Kidney tubule cell (primary cell): ENCODE results near the gene AMPD2.
A peak's percentile ranks its signal among the peaks of the same experiment; 100 is the strongest.

Source experiments
- DNase-seq: peaks from one replicate; pipeline ENCODE4 v3.0.0-alpha.2; 2018; ENCODE audit warnings: low spot score

Gene AMPD2

DNA sequence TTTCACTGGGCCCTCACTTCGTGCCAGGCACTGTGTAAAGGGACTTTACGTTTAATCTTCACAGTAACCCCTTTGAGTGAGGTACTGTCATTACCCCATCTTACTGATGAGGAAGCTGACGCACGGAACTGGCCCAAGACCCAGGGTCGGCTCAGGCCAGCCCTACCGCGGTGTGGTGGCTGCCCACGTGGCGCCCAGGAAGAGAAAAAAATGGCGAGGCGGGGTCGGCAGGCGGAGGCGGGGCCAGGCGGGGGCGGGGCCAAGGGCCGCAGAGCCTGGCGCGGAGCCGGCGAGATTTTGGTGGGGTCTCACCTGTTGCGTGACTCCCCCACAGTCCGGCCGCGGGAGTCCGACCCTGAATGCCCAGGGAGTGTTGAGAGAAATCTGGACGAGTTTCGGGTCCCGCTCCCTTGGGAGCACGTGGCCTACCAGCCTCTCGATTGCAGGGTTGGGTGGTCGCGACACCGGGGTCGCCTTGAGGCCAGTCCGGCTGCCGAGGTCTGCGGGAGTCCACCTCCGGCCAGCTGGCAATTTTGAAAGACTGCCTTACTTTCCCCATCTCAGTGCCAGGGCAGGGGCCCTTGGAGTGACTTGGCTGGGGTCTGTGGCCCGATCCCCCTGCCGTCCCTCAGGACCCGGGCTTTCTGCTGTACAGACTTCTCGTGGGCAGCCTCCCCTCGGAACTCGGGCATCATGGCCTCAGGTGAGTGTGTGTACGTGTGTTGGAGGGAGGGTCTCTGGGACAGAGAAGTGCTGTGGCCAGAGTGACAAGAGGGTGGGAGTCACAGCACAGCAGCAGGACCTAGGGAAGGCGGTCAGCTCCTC lies at the start of gene AMPD2, which contains the start of gene GNAT2:
AMPD2 (plus strand) TSS at position 262 of the 825 bp plus-strand sequence. CDS start 1,339 bp downstream, outside the sequence.
GNAT2 (minus strand) TSS at position 41 of the 825 bp plus-strand sequence. CDS start 6,746 bp downstream, outside the sequence.
- peak; percentile 87 for DNase-seq

DNA sequence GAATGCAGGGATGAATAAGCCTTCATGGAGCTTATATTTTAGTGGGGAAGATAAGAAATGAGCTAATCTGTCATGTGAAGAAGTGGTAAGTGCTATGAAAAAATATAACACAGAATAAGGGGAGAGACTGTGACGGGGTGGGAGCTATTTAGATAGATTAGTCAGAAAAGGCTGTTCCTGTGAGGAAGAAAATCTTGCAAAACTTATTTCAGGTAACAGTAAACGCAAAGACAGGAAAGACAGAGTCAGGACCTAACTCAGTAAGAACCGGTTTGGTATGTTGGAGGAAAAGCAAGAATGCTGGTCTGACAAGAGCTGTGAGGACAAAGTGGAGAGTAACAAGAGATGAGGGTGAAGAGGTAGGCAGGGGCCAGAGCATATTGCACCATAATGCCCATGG lies 49.2 kb upstream of the AMPD2 start:
- peak; percentile 29 for DNase-seq

DNA sequence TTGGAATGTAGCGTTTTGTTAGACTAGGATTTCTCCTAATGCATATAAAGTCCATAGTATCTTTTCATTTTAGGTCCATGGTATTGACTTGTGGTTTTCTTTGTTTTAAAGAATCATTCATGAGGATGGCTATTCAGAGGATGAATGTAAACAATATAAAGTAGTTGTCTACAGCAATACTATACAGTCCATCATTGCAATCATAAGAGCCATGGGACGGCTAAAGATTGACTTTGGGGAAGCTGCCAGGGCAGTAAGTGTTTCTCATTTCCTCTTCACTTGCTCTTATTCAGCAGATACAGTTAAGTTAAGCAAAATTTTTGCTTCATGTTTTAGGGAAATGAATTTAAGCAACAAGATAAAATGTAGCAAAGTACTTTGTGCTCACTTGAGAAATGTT lies 45.9 kb upstream of the AMPD2 start:
- DNase-seq, result no peak

DNA sequence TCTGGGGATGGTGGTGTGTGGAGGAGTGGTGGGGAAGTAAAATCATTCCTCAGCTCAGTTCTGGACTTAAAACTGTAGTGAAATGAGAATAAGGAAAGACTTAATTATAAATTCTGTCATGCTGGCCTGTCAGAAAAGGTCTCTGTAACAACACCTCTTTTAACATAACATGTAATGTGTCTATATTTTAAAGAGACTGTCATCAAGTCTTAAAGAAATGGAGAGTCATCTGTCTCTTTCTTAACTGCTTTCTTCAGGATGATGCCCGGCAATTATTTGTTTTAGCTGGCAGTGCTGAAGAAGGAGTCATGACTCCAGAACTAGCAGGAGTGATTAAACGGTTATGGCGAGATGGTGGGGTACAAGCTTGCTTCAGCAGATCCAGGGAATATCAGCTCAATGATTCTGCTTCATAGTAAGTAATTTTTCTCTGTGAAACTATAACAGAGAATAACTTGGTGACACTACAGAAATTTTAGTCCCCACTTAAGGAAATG lies 40.6 kb upstream of the AMPD2 start:
- peak; percentile 2 for DNase-seq

DNA sequence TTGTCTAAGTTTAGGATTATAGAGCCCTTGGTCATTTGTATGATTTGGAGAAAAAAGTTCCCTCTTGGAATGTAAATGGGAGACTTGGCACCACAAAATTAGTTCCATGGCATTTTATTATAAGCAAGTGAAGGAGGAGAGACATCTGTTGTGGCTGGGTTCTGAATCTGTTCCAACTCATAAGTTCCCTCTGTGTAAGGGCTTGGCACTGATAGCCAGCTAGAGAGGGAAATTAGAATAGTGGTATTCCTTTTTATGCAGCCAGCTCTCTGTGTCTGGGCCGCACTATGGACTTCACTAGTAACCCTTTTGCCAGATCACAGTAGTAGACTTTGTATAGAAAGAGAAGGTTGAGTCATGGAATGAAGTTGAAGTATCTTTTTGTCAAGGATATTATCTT lies 40.1 kb upstream of the AMPD2 start:
- DNase-seq, result no peak

DNA sequence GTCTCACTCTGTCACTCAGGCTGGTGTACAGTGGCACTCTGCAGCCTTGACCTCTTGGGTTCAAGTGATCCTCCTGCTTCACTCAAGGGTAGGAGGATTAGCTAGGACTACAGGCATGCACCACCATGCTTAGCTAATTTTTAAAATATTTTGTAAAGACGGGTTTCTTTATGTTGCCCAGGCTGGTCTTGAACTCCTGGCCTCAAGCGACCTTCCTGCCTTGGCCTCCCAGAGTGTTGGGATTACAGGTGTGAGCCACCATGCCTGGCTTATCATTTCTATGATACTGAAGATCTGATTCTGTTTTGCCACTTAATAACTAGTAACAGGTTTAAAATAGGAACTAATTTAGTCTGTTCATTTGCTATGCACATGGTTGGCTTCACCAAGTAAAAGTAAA lies 37.6 kb upstream of the AMPD2 start:
- DNase-seq, result no peak

DNA sequence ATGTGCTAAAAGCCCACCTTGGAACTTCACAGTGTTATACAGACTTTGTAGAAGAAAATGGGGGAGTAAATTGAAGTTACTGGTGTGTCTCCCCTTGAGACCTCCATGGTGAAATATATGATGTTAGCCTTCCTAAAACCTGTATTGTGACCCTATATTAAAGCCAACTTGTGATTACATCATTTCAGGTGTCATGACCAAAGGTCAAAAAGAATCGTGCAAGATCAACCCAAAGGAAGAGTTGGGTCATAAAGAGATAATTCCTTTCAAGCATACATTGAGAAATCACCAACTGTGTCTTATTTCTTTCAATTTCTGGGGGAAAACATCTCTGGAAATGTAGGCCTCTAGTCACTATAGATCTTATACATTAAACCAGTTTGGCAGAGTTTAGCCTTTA lies 34.9 kb upstream of the AMPD2 start:
- DNase-seq, result no peak

DNA sequence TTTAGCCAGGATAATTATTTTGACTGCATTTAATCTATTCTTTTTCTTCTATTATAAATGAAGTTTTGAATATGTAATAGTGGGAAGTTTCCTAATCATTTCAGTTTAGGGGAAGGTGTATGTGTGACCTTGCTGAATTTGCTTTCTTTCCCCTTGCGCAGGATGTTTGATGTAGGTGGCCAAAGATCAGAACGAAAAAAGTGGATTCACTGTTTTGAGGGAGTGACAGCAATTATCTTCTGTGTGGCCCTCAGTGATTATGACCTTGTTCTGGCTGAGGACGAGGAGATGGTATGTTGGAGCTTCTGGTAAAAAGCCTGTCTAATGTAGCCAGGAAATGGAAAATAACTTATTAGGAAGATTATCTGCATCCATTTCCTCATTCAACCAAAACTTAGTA lies 33.6 kb upstream of the AMPD2 start:
- DNase-seq, result no peak

DNA sequence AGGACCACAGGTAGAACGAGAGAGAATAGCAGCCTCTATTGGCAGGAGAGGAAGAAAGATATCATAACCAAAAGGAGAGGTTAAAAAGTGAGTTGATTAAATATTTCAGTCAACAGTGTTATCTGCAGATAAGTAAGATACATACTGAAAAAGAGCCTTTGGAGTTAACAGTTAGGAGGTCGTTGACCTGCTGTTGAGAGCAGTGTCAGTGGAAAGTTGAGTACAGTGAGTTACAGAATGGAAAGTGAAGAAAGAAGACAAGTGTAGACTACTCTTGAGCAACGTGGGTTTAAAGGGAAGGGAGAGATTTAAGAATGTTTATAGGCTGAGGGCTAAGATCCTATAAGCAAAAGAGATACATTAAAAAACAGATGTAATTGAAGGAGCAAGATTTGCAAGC lies 30.5 kb upstream of the AMPD2 start:
- DNase-seq, result no peak

DNA sequence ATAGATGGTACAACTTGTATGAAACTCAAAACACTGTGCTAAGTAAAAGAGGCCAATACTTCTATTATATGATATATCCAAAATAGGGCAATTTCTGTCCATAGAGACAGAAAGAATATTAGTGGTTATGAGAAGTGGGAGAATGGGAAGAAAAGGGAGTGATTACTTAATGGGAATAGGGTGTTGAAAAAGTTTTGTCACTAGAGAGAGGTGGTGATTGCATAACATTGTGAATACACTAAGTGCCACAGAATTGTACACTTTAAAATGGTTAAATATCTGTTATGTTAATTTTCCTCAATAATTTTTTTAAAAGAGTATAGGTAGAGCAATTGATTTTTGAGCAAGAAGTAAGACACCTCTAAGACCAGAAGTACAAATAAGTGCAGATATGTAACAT lies 30.0 kb upstream of the AMPD2 start:
- no peak for DNase-seq

DNA sequence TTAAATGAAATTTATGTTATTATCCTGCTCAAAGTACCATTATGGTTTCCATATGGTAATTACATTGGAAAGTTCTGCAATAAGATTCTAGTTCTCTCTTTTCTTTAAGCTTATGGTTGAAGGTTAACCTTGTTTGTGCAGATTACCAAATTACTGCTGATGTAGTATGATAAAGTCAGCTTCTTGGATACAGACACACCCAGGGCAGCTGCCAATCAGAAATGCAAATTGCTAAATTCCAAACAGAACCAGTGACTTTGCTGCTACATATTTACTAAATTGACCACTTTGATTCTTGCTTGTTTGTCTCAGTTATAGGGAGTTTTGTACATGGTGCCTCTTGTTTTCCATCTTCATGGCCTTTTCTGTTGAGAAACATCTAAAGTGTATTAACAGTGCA lies 26.7 kb upstream of the AMPD2 start:
- no peak for DNase-seq

DNA sequence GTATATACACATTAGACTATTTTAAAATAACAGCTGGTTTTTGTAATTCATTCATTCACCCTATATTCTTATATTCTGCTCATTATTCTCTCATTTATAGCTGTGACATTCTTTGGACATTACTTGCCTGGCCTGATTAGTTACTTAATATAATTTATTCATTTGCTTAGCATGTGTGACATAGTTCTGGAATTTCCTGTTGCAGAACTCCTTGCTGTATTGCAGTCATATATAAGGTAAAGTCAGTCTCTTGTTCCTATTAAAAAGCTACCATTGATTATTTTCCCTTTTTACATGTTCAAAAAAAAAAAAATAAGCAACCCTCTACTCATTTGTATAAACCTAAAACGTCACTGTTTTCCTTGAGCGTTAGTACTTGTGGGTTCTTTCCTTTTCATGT lies 24.1 kb upstream of the AMPD2 start:
- DNase-seq, result peak; percentile 84

DNA sequence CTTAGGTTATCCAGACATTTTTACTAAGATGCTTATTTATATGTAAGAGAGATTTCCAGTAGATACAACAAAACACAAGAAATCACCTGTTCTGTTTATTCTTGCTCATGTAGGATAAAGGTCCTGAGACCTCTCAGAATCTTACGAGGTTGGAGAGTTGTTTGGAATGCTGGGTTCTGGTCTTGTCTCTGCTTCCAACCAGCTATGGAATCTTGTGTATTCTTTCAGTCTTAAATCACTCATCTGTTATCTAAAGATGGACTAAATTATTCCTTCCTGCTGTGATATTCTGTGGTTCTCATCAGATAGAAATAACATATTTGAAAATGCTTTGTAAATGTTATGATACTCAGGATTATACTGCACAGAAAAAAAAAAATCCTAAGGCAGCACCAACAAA lies 21.5 kb upstream of the AMPD2 start:
- DNase-seq, result no peak

DNA sequence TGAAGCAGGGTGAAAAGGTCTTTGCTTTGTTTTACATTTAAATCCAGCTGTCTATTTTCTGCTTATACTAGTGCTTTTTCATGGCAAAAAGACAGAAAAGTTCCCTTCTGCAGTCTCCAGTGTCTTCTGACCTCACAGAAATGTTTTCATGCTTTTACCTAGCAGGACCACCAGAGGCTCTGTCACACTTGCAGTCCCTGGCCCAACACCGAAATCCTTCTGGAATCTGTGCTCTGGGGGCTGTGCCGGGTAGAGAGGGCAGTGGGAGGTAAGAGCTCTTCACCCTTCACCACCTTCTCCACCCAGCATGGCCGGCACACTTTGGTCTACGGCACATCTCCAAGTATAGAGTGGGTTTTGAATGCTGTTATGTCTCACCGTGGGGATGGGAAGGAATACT lies 21.0 kb upstream of the AMPD2 start:
- no peak for DNase-seq

DNA sequence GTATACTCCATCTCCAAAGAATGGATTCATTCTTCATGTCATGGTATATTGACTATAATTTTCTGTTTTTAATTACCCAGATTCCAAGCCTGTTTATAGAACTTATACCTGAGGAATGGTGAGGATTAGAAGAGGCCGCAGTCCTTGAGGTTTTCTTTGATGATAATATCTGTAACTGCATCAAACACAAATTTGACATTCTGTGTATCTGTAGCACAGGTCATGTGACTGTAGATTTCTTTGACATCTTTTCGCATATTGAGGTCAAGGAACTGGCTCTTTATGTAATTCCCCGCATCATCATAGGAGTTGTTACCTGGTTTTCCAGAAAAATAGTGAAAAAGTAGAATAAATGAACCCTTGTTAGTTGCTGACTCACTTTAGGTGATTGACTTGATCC lies 16.4 kb upstream of the AMPD2 start:
- DNase-seq, result no peak

DNA sequence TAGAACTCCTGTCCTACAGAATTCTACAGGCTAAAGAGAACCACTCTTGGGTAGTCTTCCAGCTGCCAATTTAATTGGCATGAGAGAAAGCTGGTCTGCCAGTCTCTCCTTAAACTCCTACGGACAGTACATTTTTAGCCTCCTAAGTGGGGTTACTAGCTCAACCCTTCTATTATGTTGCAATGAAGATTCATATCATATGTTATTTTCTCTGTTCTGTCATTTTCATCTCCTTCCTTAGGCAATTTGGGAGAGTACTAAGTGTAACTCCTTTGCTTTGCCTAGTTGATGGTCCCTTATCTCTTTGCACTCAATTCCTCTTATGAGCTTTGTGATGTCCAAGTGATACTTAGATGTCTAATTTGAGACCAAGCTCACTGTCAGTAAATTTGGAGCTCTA lies 14.3 kb upstream of the AMPD2 start:
- DNase-seq, result no peak

DNA sequence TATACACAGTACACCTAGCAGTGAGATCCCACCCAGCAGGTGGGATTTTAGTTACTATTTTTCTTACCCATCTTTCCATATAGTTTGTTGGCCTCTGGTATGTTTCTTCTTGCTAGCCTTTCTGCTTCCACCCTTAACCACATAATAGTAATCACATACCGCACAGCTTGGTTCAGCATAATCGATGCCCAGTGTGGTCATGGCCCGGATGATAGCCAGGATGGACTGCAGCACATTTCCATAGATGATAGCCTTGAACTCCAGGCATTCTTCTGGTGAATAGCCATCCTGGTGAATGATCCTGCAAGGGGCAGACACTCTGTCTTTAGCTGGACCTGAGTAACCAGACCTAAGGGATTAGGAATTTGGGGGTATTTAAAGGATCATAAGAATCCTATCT lies 9.8 kb upstream of the AMPD2 start:
- peak; percentile 34 for DNase-seq

DNA sequence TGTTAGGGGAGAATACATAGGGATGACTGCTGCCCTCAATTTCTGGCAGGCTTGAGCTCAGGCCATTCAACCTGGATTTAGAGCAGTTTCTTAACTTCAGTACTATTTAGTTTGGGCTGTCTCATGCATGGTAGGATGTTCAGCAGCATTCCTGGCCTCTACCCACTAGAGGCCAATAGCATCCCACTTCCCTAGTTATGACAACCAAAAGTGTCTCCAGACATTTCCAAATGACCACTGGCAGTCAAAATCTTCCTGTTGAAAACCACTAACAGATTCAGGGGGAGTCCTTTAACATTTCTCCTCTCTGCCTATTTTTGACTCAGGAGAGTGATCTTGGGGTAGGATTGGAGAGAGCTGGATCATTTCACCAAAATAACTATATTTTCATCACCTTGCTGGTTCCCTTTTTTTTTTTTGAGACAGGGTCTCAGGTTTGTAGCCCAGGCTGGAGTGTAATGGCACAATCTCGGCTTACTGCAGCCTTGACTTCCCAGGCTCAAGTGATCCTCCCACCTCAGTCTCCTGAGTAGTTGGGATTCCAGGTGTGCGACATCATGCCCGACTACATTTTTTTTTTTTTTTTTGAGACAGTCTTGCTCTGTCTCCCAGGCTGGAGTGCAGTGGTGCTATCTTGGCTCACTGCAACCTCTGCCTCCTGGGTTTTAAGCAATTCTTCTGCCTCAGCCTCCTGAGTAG lies 8.9 kb upstream of the AMPD2 start:
- peak; percentile 77 for DNase-seq

DNA sequence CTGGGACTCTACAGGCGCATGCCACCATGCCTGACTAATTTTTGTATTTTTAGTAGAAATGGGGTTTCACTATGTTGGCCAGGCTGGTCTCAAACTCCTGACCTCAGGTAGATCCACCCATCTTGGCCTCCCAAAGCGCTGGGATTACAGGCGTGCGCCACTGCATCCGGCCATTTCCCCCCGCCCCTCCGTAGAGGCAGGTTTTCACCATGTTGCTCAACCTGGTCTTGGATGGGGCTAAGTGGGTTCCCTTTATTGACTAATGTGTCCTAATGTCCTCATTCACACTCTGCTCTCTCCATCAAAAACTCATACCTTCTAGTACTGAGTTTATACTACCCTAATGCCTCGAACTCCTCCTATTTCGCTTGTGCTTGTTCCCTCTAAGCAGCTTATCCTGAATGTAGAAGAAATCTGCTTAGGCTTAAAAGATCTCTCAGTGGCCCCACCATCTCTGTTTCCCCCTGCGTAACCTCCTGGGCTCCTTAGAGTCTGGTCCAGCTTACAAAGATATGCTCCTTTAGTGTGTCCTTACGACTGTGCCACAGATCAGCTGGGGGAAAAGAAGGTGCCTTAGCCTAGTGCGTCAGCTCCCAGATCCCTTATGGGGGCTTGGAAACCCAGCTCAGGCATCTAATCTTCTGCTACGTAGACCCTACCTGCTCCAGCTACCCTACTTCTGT lies 8.2 kb upstream of the AMPD2 start:
- DNase-seq, result no peak

DNA sequence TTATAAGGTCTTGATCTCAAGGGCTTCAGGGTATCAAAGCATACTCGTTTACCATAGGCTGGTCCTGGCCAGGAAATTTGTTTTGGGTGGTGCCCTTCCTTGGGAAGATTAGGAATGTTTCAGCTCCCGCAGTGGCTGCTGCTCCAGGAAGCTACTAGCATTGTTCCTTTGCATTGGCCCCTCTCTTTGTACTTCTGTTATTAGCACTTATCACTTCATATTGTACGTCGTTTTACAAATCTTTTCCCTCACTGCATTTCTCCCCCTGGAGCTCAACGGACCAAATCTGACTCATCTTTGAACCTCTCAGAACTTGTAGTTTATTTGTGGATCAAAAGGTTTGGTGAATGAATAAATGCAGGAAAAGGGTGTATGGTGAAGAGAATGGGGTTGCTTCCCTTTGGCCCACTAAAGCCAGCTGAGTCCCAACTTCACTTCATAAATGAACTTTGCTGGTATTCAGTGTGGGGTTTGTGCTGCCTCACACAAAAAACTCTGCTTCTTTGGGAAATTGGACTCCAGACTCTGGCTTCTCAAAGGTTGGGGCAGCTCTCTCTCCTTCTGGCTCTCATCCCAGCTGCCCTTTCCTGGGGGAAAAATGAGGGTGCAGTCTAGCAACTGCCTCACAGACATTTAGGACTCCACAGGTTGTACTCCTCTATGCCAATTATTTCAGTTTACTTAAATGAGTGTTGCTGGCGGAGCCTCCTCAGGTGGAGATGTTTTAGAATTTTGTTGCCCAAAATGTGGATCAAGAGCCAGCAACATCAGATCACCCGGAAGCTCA lies 6.1 kb upstream of the AMPD2 start:
- no peak for DNase-seq

DNA sequence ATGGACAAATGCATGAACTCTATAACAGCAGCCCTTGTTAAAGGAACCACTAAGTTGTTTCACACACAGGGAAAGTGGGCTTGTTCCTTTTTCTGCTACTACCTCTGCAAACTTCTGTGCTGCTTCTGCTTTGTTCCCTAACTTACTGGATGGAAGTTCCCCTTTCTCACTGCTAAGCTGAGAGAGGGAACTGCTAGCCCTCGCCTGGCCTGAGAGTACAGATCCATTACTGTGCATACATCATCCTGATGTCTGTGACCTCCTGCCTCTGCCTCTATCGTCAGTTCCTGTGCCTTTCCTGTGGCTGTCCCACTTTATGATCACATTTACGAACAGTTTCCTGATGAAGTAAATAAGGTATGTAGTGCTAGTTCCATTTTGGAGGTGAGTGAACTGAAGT lies 3.8 kb upstream of the AMPD2 start:
- DNase-seq, result no peak

DNA sequence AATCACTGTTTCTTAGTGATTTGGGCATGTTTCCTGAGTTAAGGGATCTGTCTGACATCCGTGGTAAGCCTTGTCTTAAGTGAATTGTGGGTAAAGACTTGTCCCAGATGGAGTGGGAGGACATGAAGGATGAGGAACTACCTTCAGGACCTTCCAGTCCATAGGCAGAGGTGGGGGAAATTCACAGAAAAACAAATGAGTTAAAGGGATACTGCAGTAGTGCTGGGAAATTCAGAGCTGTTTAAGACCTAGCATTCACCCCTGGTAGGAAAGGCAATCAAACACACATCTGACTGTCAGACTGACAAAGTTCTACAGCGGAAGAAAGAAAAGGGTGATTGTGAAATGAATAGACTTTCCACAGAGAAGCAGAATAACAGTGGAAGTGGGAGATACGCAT lies 3.2 kb upstream of the AMPD2 start:
- DNase-seq, result no peak
